Kidney (tissue), 14 donors: Measurements from ENCODE around the gene GTF2F2. TPM values are rescaled to one million over a fixed set of nuclear protein-coding genes. Genes with fewer than 3 reads are reported as not detected.

Experiments used
- DNase-seq, 5 donors: peaks; one replicate each; pipeline ENCODE4 v3.0.0-alpha.2; 2013 to 2020
- FAIRE-seq: peaks from 2 replicates; lab custom pipeline; 2012; peaks lifted over from hg19 to GRCh38; lab: Jason Lieb, UNC
- H3K27ac ChIP-seq, 2 donors: one replicate each; pipeline ENCODE4 v1.7.0; 2013; ENCODE audit warnings: low read depth in 2 of 2, low read length in 2 of 2, inconsistent platforms in 1 of 2
- H3K27me3 ChIP-seq: one replicate; pipeline ENCODE4 v1.7.1; 2013; ENCODE audit warnings: low read length, inconsistent platforms; ENCODE audit not compliant: control insufficient read depth, insufficient read depth
- H3K36me3 ChIP-seq, 3 donors: one replicate each; pipeline versions ENCODE4 v1.7.0 to v1.7.1; 2013; ENCODE audit warnings: low read length in 3 of 3, control low read depth in 1 of 3, inconsistent platforms in 1 of 3; ENCODE audit not compliant: insufficient read depth in 3 of 3, control insufficient read depth in 2 of 3
- H3K4me1 ChIP-seq, 3 donors: one replicate each; pipeline versions ENCODE4 v1.7.0 to v1.7.1; 2013; ENCODE audit warnings: low read length in 3 of 3, inconsistent platforms in 1 of 3, low read depth in 1 of 3; ENCODE audit not compliant: control insufficient read depth in 2 of 3, insufficient read depth in 2 of 3
- H3K4me3 ChIP-seq, 3 donors: one replicate each; pipeline versions ENCODE4 v1.7.0 to v1.8.1; 2013; ENCODE audit warnings: low read length in 3 of 3, control low read depth in 1 of 3, inconsistent platforms in 1 of 3
- H3K9ac ChIP-seq, 3 donors: one replicate each; pipeline versions ENCODE4 v1.7.0 to v1.7.1; 2013; ENCODE audit warnings: low read length in 3 of 3, control low read depth in 1 of 3, inconsistent platforms in 1 of 3
- H3K9me3 ChIP-seq, 3 donors: one replicate each; pipeline versions ENCODE4 v1.7.0 to v1.7.1; 2013; ENCODE audit warnings: low read length in 3 of 3, control low read depth in 1 of 3, inconsistent platforms in 1 of 3; ENCODE audit not compliant: control insufficient read depth in 2 of 3, insufficient read depth in 1 of 3
- CTCF ChIP-seq: IDR thresholded peaks from 3 replicates; pipeline ENCODE4 v1.5.1; 2012; ENCODE audit warnings: mild to moderate bottlenecking, moderate library complexity, borderline replicate concordance; ENCODE audit not compliant: insufficient read depth; ENCODE audit errors: extremely low read depth
- intact Hi-C: fragments of 100-400 bp; cut with DNase I; formaldehyde crosslinking; loops from one replicate; pipeline ENCODE4 v1.11.1; 2022
- polyA plus RNA-seq: library from polyadenylated mRNA; stranded (reverse); fragments of 350-450 nt; fragmentation: Illumina TruSeq; extraction: RNeasy Lipid Tissue Mini Kit (QIAGEN cat#74804); gene quantifications from one replicate; pipeline ENCODE4 v1.2.3, GENCODE V29; 2014; ENCODE audit warnings: low read depth, low replicate concordance; ENCODE audit not compliant: insufficient read depth
- total RNA-seq: library from RNA; stranded (reverse); fragmentation: NEBNext Ultra II Directional; extraction: Animal tissue kit (Norgen Biotek cat#: 25700); gene quantifications from one replicate; pipeline ENCODE4 v1.2.1, GENCODE V29; 2021
- donor health status: control.
- donor health status: control.
- donor health status: control.
- donor health status: control.
- donor health status: control.
- donor health status: DM: yes; HTN: yes; CAD: no.
- donor health status: Normal renal cell carcinoma (clear cell type).

The GTF2F2 gene
- total and polyA plus RNA-seq, 2 donors from 2014 or later: 16.6 to 17.3 TPM

- H3K9me3 ChIP-seq: no peaks in the 10 kb centered on the region
- no peak overlapping the region for H3K9ac ChIP-seq
- DNase-seq: no peak
- no peak overlapping the region for H3K27ac ChIP-seq
- no peak for TF ChIP-seq CTCF
- H3K4me3 ChIP-seq: no peak overlapping the region
- FAIRE-seq: no peak
- no peaks in the 10 kb centered on the region for H3K36me3 ChIP-seq
- no peaks in the 10 kb centered on the region for H3K27me3 ChIP-seq
- H3K4me1 ChIP-seq: peaks cover 0 to 10% (median 6%) of the 10 kb centered on the region in 3 donors
- intact Hi-C loops: no loop called here
These were observed 207.1 kb downstream of the GTF2F2 start for GRCh38 chr13:45327253-45327955.

GRCh38 chr13:45328661-45329111, 208.4 kb downstream of the GTF2F2 start:
- intact Hi-C loops: no loop called here
- Histone ChIP-seq H3K36me3 (no peaks in the 10 kb centered on the region), H3K9me3 (no peaks in the 10 kb centered on the region), H3K27ac (no peak overlapping the region), H3K27me3 (no peaks in the 10 kb centered on the region), H3K9ac (no peak overlapping the region), H3K4me3 (no peak overlapping the region), H3K4me1 (peaks cover 0 to 10% (median 6%) of the 10 kb centered on the region in 3 donors)
- no peak for TF ChIP-seq CTCF
- FAIRE-seq (no peak), DNase-seq (peak in 1 of 5 donors; percentile 32)

- Histone ChIP-seq H3K4me1 (peaks cover 0 to 16% (median 10%) of the 10 kb centered on the region in 3 donors), H3K36me3 (peaks cover 6 to 10% (median 9%) of the 10 kb centered on the region in 3 donors), H3K4me3 (no peak overlapping the region), H3K9me3 (no peaks in the 10 kb centered on the region), H3K27me3 (no peaks in the 10 kb centered on the region), H3K27ac (no peak overlapping the region), H3K9ac (no peak overlapping the region)
- no peak for TF ChIP-seq CTCF
- FAIRE-seq (no peak), DNase-seq (no peak)
- intact Hi-C loops: no loop called here
These were observed 210.9 kb downstream of the GTF2F2 start for GRCh38 chr13:45331123-45331619.
